Endometrium (tissue), 2 donors: ENCODE results near the gene ARHGEF7.
A peak's percentile ranks its signal among the peaks of the same experiment; 100 is the strongest.

Experiments
- FAIRE-seq: peaks from 2 replicates; lab custom pipeline; 2012; peaks lifted over from hg19 to GRCh38; lab: Jason Lieb, UNC
- donor health status: control.
- donor health status: control.

Gene ARHGEF7

GRCh38 chr13:111278743-111279652 lies 163.9 kb downstream of the ARHGEF7 start:
- no peak for FAIRE-seq

- FAIRE-seq: no peak
These were observed 165.1 kb downstream of the ARHGEF7 start for GRCh38 chr13:111280226-111280625.

- FAIRE-seq: peak; percentile 57
These were observed 165.8 kb downstream of the ARHGEF7 start for GRCh38 chr13:111280681-111281585.

GRCh38 chr13:111281751-111282311 lies 166.7 kb downstream of the ARHGEF7 start:
- no peak for FAIRE-seq

GRCh38 chr13:111282425-111282824 lies 167.3 kb downstream of the ARHGEF7 start:
- FAIRE-seq: peak; percentile 18

GRCh38 chr13:111282997-111283396 lies 167.9 kb downstream of the ARHGEF7 start:
- FAIRE-seq: no peak

GRCh38 chr13:111283457-111283856 lies 168.3 kb downstream of the ARHGEF7 start:
- no peak for FAIRE-seq

- no peak for FAIRE-seq
These were observed 168.9 kb downstream of the ARHGEF7 start for GRCh38 chr13:111283991-111284390.

- no peak for FAIRE-seq
These were observed 169.5 kb downstream of the ARHGEF7 start for GRCh38 chr13:111284565-111284964.

GRCh38 chr13:111286162-111286561 lies 171.1 kb downstream of the ARHGEF7 start:
- no peak for FAIRE-seq

GRCh38 chr13:111286749-111287148 lies 171.6 kb downstream of the ARHGEF7 start:
- FAIRE-seq: no peak

- no peak for FAIRE-seq
These were observed 172.1 kb downstream of the ARHGEF7 start for GRCh38 chr13:111287201-111287600.

- FAIRE-seq: no peak
These were observed 173.2 kb downstream of the ARHGEF7 start for GRCh38 chr13:111288276-111288675.

- no peak for FAIRE-seq
These were observed 174.1 kb downstream of the ARHGEF7 start for GRCh38 chr13:111289251-111289650.

- no peak for FAIRE-seq
These were observed 176.8 kb downstream of the ARHGEF7 start for GRCh38 chr13:111291908-111292307.

GRCh38 chr13:111292710-111293485 lies 177.8 kb downstream of the ARHGEF7 start:
- FAIRE-seq: no peak

- no peak for FAIRE-seq
These were observed 180.8 kb downstream of the ARHGEF7 start for GRCh38 chr13:111295886-111296285.

- FAIRE-seq: no peak
These were observed 181.3 kb downstream of the ARHGEF7 start for GRCh38 chr13:111296417-111296816.

- no peak for FAIRE-seq
These were observed 183.3 kb downstream of the ARHGEF7 start for GRCh38 chr13:111298214-111298975.

- FAIRE-seq: no peak
These were observed 187.1 kb downstream of the ARHGEF7 start for GRCh38 chr13:111302045-111302726.
